ENCODE data around the gene SAFB.

Gene SAFB

GRCh38 chr19:5655412-5655811 is 32.5 kb downstream of the SAFB start:
- in situ Hi-C loops (cut with HindIII; ENCODE audit: low sequenced_read_pairs) = no loop called here

GRCh38 chr19:5661483-5661882 is 38.6 kb downstream of the SAFB start:
- in situ Hi-C loops (cut with HindIII; ENCODE audit: low sequenced_read_pairs) = no loop called here

- in situ Hi-C loops (cut with HindIII; ENCODE audit: low sequenced_read_pairs) = no loop called here
Measured at GRCh38 chr19:5663904-5664303, 41.0 kb downstream of the SAFB start.

- in situ Hi-C loops (cut with HindIII; ENCODE audit: low sequenced_read_pairs) = no loop called here
Measured at GRCh38 chr19:5664515-5664914, 41.6 kb downstream of the SAFB start.

DNA sequence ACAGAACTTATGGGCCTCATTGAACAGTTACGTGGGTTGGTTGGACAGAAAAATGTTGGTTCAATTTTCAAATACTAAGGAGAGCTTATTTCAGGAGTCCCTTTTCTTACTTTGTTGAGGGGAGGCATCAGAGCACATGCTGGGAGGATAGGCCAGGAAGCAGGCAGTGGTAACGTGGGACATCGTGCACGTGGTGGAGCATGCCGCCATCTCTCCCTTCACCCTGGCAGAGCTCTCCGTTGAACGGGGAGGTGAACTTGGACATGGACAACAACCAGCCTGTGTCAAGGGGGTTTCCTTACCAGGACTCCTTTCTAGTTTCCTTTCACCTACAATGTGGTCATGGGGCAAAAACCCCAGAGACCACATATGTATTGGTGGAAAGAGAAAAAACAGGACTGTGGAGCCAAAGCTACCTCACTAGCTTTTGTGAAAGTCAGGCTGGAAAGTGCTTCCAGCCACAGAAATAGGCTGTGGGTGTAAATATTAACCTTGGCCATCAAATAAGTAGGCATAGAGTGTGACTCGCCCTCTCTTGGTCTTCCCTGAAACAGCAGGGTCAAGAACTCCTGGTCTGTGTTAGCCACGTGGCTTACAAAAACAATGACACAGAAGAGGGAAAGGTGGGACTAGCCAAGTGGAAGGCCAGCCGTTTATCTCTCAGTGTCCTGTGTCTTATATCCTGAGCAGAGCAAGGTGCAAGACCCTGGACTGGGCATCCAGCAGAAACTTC is 43.1 kb downstream of the SAFB start:
- in situ Hi-C loops (cut with HindIII; ENCODE audit: low sequenced_read_pairs) = no loop called here

- in situ Hi-C loops (cut with HindIII; ENCODE audit: low sequenced_read_pairs) = no loop called here
Measured at GRCh38 chr19:5666921-5667610, 44.2 kb downstream of the SAFB start.

- in situ Hi-C loops (cut with HindIII; ENCODE audit: low sequenced_read_pairs) = no loop called here
Measured at GRCh38 chr19:5667751-5668271, 44.9 kb downstream of the SAFB start.

DNA sequence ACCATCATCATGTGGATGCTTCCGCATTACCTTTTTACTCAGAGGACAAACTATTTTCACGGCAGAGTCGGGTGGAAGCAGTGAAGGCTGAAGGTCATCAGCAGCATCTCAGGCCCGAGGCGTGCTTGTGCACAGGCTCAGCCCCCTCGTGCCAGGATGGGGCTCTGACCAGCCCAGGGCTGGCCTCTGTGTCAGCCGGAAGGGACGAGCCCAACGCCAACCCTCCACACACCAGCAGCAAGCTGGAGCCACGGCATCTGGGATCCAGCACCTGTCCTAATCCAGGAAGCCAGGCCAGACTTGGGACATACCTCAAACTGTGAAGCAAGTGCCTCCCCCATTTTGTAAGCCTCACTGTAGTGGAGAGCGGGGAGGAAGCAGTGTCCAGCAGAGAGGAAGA is 46.3 kb downstream of the SAFB start:
- in situ Hi-C loops (cut with HindIII; ENCODE audit: low sequenced_read_pairs) = no loop called here

DNA sequence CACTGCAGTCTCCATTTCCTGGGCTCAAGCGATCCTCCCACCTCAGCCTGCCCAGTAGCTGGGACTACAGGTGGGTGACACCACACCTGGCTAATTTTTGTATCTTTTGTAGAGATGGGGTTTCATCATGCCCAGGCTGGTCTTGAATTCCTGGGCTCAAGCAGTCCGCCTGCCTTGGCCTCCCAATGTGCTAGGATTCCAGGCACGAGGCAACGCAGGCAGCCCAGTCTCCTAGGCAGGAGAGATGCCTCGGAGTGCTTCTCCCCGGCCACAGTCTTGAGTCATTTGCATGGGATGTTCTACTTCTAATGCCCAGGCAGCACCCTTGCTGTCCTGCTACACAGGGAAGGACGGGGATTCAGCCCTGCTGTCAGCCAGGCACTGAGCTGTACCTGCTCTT is 48.7 kb downstream of the SAFB start:
- in situ Hi-C loops (cut with HindIII; ENCODE audit: low sequenced_read_pairs) = no loop called here

- in situ Hi-C loops (cut with HindIII; ENCODE audit: low sequenced_read_pairs) = no loop called here
Measured at GRCh38 chr19:5672708-5673459, 50.0 kb downstream of the SAFB start.

- in situ Hi-C loops (cut with HindIII; ENCODE audit: low sequenced_read_pairs) = no loop called here
Measured at GRCh38 chr19:5673752-5674151, 50.9 kb downstream of the SAFB start.

DNA sequence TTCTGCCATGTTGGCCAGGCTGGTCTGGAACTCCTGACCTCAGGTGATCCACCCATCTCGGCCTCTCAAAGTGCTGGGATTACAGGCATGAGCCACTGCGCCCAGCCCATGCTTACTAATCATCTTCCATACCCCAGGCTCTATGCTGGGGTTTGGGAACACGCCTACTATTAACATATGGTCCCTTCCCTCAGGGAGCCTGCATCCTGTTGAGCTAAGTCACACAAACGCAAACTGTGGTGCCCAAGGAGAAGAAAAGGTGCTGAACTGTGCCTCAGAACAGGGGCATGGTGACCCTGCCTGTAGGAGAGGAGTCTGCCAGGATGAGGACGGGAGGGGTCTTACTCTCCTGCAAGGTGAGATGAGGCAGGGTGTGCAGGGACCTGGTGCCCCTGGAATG is 51.8 kb downstream of the SAFB start:
- in situ Hi-C loops (cut with HindIII; ENCODE audit: low sequenced_read_pairs) = no loop called here

DNA sequence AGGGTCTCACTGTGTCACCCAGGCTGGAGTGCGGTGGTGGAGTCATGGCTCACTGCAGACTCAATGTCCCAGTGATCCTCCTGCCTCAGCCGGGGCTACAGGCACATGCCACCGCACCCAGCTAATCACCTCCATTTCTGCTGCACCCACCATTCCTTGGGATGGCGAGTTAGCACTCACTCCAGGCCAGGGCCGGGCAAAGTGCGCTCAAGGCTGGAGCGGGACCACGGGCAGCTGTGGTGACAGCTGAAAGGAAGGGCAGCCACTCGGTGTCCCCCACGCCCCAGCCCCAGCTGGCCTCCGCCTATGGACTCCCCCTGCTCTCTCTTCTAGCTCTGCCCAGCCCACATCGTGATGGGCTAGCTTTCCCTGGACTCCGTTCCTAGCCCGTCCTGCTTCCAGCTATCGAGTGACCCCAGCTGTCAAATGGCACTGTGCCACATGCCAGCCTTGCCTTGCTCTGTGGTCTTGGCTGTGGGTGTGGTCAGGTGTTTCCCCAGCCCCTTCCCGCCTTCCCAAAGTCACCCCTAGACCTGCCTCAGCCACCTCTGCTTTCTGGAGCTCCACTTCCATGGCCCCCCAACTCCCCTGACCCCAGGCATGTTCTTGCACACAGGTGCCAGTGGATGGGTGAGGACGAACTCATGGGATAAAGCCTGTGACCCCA is 53.4 kb downstream of the SAFB start:
- in situ Hi-C loops (cut with HindIII; ENCODE audit: low sequenced_read_pairs) = no loop called here

DNA sequence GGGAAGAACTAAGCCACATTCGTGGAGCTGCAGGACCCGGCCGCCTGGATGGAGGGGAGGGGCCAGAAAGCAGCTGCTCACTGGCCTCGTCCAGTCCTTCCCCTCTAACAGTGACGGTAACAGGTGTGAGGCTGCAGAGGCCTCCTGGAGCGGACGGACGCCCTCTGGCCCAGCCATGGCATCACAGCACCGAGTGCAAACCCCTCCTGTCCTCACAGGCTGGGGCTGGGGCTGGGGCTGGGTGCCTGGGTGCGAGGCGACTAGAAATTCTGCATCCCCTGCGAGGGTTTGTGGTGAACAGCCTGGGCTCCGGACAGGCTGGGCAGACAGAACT is 53.9 kb downstream of the SAFB start:
- in situ Hi-C loops (cut with HindIII; ENCODE audit: low sequenced_read_pairs) = no loop called here

DNA sequence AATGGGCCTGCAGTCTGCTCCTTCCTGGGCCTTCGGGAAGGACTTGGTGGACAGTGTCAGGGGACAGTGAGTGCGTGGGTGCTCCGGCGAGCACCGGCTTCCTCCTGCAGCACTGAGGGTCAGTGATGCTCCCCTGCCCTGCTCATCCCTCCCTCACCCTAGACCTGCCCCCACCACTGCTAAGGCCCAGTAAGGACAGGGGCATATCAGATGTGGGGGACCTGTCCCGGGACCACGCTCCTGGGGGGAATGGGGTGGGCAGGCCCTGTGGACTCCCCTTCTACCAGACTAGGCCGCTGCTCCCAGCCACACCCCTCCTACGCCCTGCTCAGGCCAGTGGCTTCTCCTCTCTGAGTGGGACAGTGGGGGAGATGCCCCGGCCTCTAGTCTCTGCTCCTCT is 54.3 kb downstream of the SAFB start:
- in situ Hi-C loops (cut with HindIII; ENCODE audit: low sequenced_read_pairs) = no loop called here

GRCh38 chr19:5677580-5677979 is 54.7 kb downstream of the SAFB start:
- in situ Hi-C loops (cut with HindIII; ENCODE audit: low sequenced_read_pairs) = no loop called here

DNA sequence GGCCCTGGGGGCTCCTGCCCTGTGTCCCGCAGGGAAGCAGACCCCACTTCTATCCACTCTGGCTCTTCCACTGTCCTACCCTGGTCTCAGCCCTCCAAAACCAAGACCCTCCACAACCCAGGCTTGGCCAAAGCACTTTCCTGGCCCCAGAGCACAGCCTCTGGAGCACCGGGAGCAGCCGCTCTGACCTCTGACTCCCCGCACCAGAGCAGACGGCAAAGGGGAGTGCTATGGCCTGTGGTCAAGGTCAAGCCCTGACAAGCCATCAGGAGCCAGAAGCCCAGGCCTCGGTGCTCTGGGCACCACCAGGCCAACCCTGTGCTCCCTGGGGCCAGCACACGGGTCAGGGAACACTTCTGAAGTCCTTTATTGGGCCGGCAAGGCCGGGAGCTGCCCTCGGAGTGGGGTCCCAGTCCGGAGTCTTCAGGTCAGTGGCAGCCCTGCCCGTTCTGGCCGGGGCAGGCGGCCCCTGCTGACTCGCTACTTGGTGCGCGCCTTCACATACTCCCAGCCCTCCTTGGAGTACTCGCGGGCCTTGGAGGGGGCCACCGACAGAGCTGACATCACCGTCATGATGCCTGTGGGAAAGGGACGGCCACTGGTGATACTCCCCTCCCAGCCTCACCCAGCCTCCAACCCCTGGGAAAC is 55.3 kb downstream of the SAFB start:
- in situ Hi-C loops (cut with HindIII; ENCODE audit: low sequenced_read_pairs) = no loop called here

DNA sequence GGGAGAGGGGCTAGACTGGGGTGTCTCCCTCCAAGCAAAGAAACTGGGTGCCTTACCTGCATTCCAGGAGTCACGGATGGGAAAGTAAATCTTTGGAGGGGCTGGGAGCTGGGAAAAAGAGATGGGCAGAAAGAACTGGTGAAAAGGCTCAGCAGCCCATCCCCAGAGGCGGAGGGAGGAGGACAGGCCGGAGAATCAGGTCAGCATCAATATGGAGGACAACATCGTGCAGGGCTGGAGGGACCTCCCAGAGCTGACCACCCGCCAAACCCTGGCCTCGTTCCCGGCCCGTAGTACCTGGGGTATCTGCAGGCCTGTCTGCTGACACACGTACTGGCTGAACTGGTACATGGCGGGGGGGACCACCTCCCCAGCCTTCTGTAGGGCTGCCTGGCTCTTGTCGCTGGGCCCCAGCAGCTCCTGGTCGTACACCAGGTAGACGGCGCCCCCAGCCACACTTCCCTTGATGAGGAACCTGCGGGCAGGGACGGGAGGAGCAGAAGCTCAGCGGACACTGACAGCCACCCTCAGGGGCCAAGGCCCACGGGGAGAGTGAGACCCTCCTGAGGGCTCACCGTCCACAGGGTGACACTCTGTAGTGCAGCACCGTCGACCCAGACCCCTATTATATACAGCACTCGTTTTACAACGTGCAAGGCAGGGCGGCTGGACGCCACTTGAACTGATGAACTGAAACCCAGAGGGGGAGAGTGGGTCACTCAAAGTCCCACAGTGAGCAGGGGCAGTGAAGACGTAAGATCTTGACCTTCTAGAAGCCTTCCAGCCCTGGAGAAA is 56.6 kb downstream of the SAFB start:
- in situ Hi-C loops (cut with HindIII; ENCODE audit: low sequenced_read_pairs) = no loop called here

- in situ Hi-C loops (cut with HindIII; ENCODE audit: low sequenced_read_pairs) = no loop called here
Measured at GRCh38 chr19:5680084-5680436, 57.2 kb downstream of the SAFB start.
